Mesodermal cell (in vitro differentiated cells): Measurements from ENCODE around the gene CARNS1.

ENCODE experiments used
- H3K27ac ChIP-seq: 2 replicates; pipeline ENCODE4 v1.7.0; 2013; ENCODE audit warnings: mild to moderate bottlenecking, low read depth, low read length, moderate library complexity; ENCODE audit not compliant: severe bottlenecking
- H3K36me3 ChIP-seq: 2 replicates; pipeline ENCODE4 v1.7.1; 2013; ENCODE audit warnings: mild to moderate bottlenecking, low read length, moderate library complexity; ENCODE audit not compliant: control insufficient read depth, insufficient read depth
- H3K4me1 ChIP-seq: one replicate; pipeline ENCODE4 v1.7.1; 2013; ENCODE audit warnings: mild to moderate bottlenecking, low read length; ENCODE audit not compliant: insufficient read depth, control insufficient read depth, poor library complexity, severe bottlenecking
- H3K4me3 ChIP-seq: 2 replicates; pipeline ENCODE4 v1.7.0; 2013; ENCODE audit warnings: low read length, control low read depth, mild to moderate bottlenecking; ENCODE audit not compliant: insufficient read depth, poor library complexity, severe bottlenecking; ENCODE audit errors: extremely low read depth
- H3K9me3 ChIP-seq: 2 replicates; pipeline ENCODE4 v1.7.1; 2013; ENCODE audit warnings: mild to moderate bottlenecking, low read length, moderate library complexity; ENCODE audit not compliant: control insufficient read depth
- WGBS, 2 experiments: methylation state at CpG; one replicate each; pipeline ENCODE4 v1.1.5; 2013; ENCODE audit warnings: missing lambda C conversion rate in 2 of 2; ENCODE audit not compliant: insufficient coverage in 2 of 2; 5-methylcytosine and 5-hydroxymethylcytosine counted together

CARNS1 gene

DNA sequence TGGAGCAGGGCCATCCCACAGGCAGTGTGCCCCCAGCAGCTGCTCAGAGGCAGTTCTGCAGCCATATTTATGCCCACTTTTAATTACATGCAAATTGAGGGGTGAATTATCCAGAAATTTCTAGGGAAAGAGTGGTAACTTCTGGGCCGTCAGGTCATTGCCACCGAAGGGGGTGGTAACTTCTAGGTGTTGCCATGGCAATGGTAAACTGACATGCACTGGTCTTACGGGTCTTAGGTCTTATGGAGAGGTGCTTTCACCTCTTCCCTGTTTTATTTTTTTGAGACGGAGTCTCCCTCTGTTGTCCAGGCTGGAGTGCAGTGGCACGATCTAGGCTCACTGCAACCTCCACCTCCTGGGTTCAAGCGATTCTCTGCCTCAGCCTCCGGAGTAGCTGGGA lies 57.4 kb downstream of the CARNS1 start:
- H3K9me3 ChIP-seq = no peaks in the 10 kb centered on the region
- H3K27ac ChIP-seq = no peak overlapping the region
- H3K4me3 ChIP-seq = no peak overlapping the region
- H3K36me3 ChIP-seq = no peaks in the 10 kb centered on the region
- peaks cover 6% of the 10 kb centered on the region for H3K4me1 ChIP-seq
- WGBS, 2 experiments = 82 to 86% methylated on average over 6 to 7 of the region's 7 CpGs
